IMR-90 (cell line): ENCODE data around the gene GNAT1. TPM values are rescaled to one million over a fixed set of nuclear protein-coding genes. Genes with fewer than 3 reads are reported as not detected.

Experiments
- ATAC-seq: fragments of 200-7000 bp; cut with Tn5 transposase; 2 replicates; pipeline ENCODE4 v1.9.1; 2020; ENCODE audit warnings: low read depth, mild to moderate bottlenecking, moderate library complexity
- BruUV-seq: library from RNA; stranded (reverse); fragments of 400-500 nt; replicated peaks from 2 replicates; lab custom pipeline; 2021; lab: Mats Ljungman, UMichigan
- CTCF ChIA-PET: fragments of 300-600 bp; formaldehyde crosslinking; extraction: SDS; loops from one replicate; lab custom pipeline; 2021; ENCODE audit warnings: antibody characterized with exemption; lab: Yijun Ruan, JAX
- POLR2A ChIA-PET: fragments of 300-600 bp; sonication (Branson Sonifier 250); formaldehyde crosslinking; loops from one replicate; lab custom pipeline; 2022; ENCODE audit warnings: antibody characterized with exemption; ENCODE audit not compliant: unreplicated experiment; lab: Charles Lee
- DNase-seq: peaks from one replicate; pipeline ENCODE4 v3.0.0; 2013
- H2AFZ ChIP-seq: replicated peaks from 2 replicates; pipeline ENCODE3; 2013; ENCODE audit warnings: low read length, mild to moderate bottlenecking; ENCODE audit not compliant: poor library complexity
- H2AK5ac ChIP-seq: 2 replicates; pipeline ENCODE4 v1.6.1; 2013; ENCODE audit warnings: low read depth, low read length, inconsistent platforms
- H2AK9ac ChIP-seq: replicated peaks from 2 replicates; pipeline ENCODE3; 2013; ENCODE audit warnings: mild to moderate bottlenecking, low read depth, low read length, moderate library complexity; ENCODE audit not compliant: poor library complexity
- H2BK120ac ChIP-seq: 2 replicates; pipeline ENCODE4 v1.6.1; 2013; ENCODE audit warnings: low read depth, low read length, inconsistent platforms
- H2BK15ac ChIP-seq: 3 replicates; pipeline ENCODE4 v1.6.1; 2013; ENCODE audit warnings: low read depth, low read length, inconsistent platforms
- H2BK20ac ChIP-seq: 2 replicates; pipeline ENCODE4 v1.6.1; 2013; ENCODE audit warnings: low read depth, mild to moderate bottlenecking, inconsistent platforms, low read length, moderate library complexity
- H2BK5ac ChIP-seq: 2 replicates; pipeline ENCODE4 v1.6.1; 2013; ENCODE audit warnings: mild to moderate bottlenecking, low read depth, low read length, inconsistent platforms; ENCODE audit not compliant: poor library complexity, severe bottlenecking
- H3K14ac ChIP-seq: replicated peaks from 2 replicates; pipeline ENCODE4 v1.6.1; 2013; ENCODE audit warnings: low read depth, low read length, inconsistent platforms
- H3K18ac ChIP-seq: 2 replicates; pipeline ENCODE4 v1.6.1; 2013; ENCODE audit warnings: low read depth, low read length, control low read depth
- H3K23ac ChIP-seq: 2 replicates; pipeline ENCODE4 v1.6.1; 2013; ENCODE audit warnings: low read depth, low read length, inconsistent platforms
- H3K27ac ChIP-seq: 2 replicates; pipeline ENCODE4 v1.5.1; 2013; ENCODE audit warnings: mild to moderate bottlenecking, control low read depth, low read length; ENCODE audit not compliant: insufficient read depth
- H3K27me3 ChIP-seq: 2 replicates; pipeline ENCODE4 v1.6.1; 2013; ENCODE audit warnings: low read length; ENCODE audit not compliant: control insufficient read depth, insufficient read depth
- H3K36me3 ChIP-seq: 2 replicates; pipeline ENCODE4 v1.6.1; 2013; ENCODE audit warnings: low read length, mixed read lengths; ENCODE audit not compliant: control insufficient read depth, insufficient read depth
- H3K4ac ChIP-seq: 2 replicates; pipeline ENCODE4 v1.6.1; 2013; ENCODE audit warnings: low read depth, low read length, inconsistent platforms
- H3K4me1 ChIP-seq: 2 replicates; pipeline ENCODE4 v1.6.1; 2013; ENCODE audit warnings: low read length, mixed read lengths; ENCODE audit not compliant: control insufficient read depth, insufficient read depth
- H3K4me2 ChIP-seq: 2 replicates; pipeline ENCODE4 v1.6.1; 2013; ENCODE audit warnings: low read depth, mild to moderate bottlenecking, control low read depth, low read length, moderate library complexity
- H3K4me3 ChIP-seq: 2 replicates; pipeline ENCODE4 v1.5.1; 2013; ENCODE audit warnings: low read depth, mild to moderate bottlenecking, control low read depth, low read length, moderate library complexity; ENCODE audit not compliant: insufficient read depth
- H3K56ac ChIP-seq: 2 replicates; pipeline ENCODE4 v1.6.1; 2013; ENCODE audit warnings: low read length, inconsistent platforms; ENCODE audit not compliant: insufficient read depth; ENCODE audit errors: extremely low read depth
- H3K79me1 ChIP-seq, 2 experiments: 2 replicates each; pipeline ENCODE4 v1.6.1; 2013; ENCODE audit warnings: low read length in 2 of 2, inconsistent platforms in 1 of 2, low read depth in 1 of 2
- H3K9ac ChIP-seq: 2 replicates; pipeline ENCODE4 v1.6.1; 2013; ENCODE audit warnings: low read depth, low read length, control low read depth
- H3K9me1 ChIP-seq: 2 replicates; pipeline ENCODE4 v1.6.1; 2013; ENCODE audit warnings: low read length, inconsistent platforms; ENCODE audit not compliant: insufficient read depth
- H3K9me3 ChIP-seq: 2 replicates; pipeline ENCODE4 v1.6.1; 2013; ENCODE audit warnings: low read length; ENCODE audit not compliant: control insufficient read depth, insufficient read depth
- H4K20me1 ChIP-seq: 2 replicates; pipeline ENCODE4 v1.6.1; 2013; ENCODE audit warnings: low read length, inconsistent platforms; ENCODE audit not compliant: insufficient read depth
- H4K5ac ChIP-seq: 2 replicates; pipeline ENCODE4 v1.6.1; 2013; ENCODE audit warnings: mild to moderate bottlenecking, low read depth, low read length, control low read depth
- H4K8ac ChIP-seq, 2 experiments: 2 replicates each; pipeline ENCODE4 v1.6.1; 2013; ENCODE audit warnings: low read depth in 2 of 2, low read length in 2 of 2, control low read depth in 1 of 2, inconsistent platforms in 1 of 2
- H4K91ac ChIP-seq: 2 replicates; pipeline ENCODE4 v1.6.1; 2013; ENCODE audit warnings: low read depth, low read length, inconsistent platforms; ENCODE audit not compliant: insufficient read depth
- BHLHE40 ChIP-seq: fragments of 150-350 bp; IDR thresholded peaks from 2 replicates; pipeline ENCODE4 v1.6.1; 2016; ENCODE audit warnings: mild to moderate bottlenecking, low read depth, low read length
- CHD1 ChIP-seq: IDR thresholded peaks from 2 replicates; pipeline ENCODE4 v1.6.1; 2012; ENCODE audit warnings: low read depth, low read length, improper control_type of control experiment
- CTCF ChIP-seq: conservative IDR thresholded peaks from 2 replicates; pipeline ENCODE4 v1.5.1; 2012; ENCODE audit warnings: mild to moderate bottlenecking, low read depth, low read length, improper control_type of control experiment
- MAZ ChIP-seq: IDR thresholded peaks from 2 replicates; pipeline ENCODE4 v1.6.1; 2012; ENCODE audit warnings: low read depth, mild to moderate bottlenecking, low read length, improper control_type of control experiment, moderate library complexity, borderline replicate concordance
- RCOR1 ChIP-seq: IDR thresholded peaks from 2 replicates; pipeline ENCODE4 v1.6.1; 2012; ENCODE audit warnings: mild to moderate bottlenecking, low read length, improper control_type of control experiment; ENCODE audit not compliant: insufficient replicate concordance
- RFX5 ChIP-seq: IDR thresholded peaks from 2 replicates; pipeline ENCODE4 v1.8.0; 2012; ENCODE audit warnings: low read depth, mild to moderate bottlenecking, low read length, moderate library complexity
- WGBS, 2 experiments: methylation state at CpG; one replicate each; pipeline versions ENCODE4 v1.1.5 to v1.1.7; 2013; ENCODE audit warnings: missing lambda C conversion rate in 2 of 2; ENCODE audit not compliant: insufficient read length in 1 of 2; ENCODE audit errors: extremely low coverage in 2 of 2; 5-methylcytosine and 5-hydroxymethylcytosine counted together
- dilution Hi-C: fragments of 300-500 bp; cut with HindIII; formaldehyde crosslinking; loops from one replicate; pipeline ENCODE4 v1.14.3; 2018; ENCODE audit warnings: low sequenced_read_pairs; ENCODE audit not compliant: unreplicated experiment
- in situ Hi-C: fragments of 300-500 bp; cut with MboI; formaldehyde crosslinking; loops from 3 replicates; pipeline ENCODE4 v1.14.3; 2019; ENCODE audit warnings: low sequenced_read_pairs, inconsistent platforms, mixed read lengths
- intact Hi-C: fragments of 100-400 bp; cut with micrococcal nuclease; formaldehyde crosslinking; loops from 2 replicates; pipeline ENCODE4 v1.10.0; 2022
- polyA plus RNA-seq, 3 experiments: library from polyadenylated mRNA; depleted of rRNA; stranded (reverse); fragments of >200 nt; gene quantifications; 2 replicates each; pipeline ENCODE4 v1.2.3, GENCODE V29; 2012; ENCODE audit warnings: low replicate concordance in 1 of 3
- total RNA-seq: library from RNA; depleted of rRNA; stranded (reverse); fragments of >200 nt; gene quantifications from 2 replicates; pipeline ENCODE4 v1.2.3, GENCODE V29; 2012

GNAT1 gene
- total and polyA plus RNA-seq, 2 of the 4 experiments (the other 2 are of a cell fraction) = not detected

DNA sequence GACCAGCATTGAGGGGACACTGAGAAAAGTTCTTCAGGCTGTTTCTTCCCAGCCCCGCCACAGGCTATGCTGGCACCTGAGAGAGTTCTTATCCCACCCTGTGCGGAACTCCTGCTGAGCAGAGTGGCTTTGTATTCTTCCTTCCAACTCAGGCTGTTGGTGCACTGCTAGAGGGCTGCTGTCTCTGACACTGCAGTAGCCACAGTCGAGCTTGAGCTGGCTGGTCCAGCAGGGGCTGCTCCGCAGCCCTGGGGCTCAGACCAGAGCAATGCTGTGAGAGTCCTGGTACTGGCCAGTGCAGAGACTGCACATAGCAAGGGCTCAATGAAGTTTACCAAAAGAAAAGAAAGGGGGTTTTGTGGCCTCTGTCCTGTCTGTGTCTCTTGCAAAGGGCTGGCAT lies 48.2 kb downstream of the GNAT1 start:
- WGBS, 2 experiments = 40% methylated on average over 1 of the region's 4 CpGs; no CpG with 5 or more reads in 1 of the 2 experiments
- dilution Hi-C loops (no loop called here), in situ Hi-C loops (no loop called here), intact Hi-C loops (no loop called here)
- H3K56ac ChIP-seq = no peak overlapping the region
- no peak overlapping the region for H3K4me2 ChIP-seq
- peaks cover 35% of the 10 kb centered on the region for H3K4me1 ChIP-seq
- peaks cover 80% of the 10 kb centered on the region for H4K20me1 ChIP-seq
- no peak overlapping the region for H4K91ac ChIP-seq
- CTCF ChIA-PET = no interaction called here
- H3K18ac ChIP-seq = no peak overlapping the region
- H2AFZ ChIP-seq = no peak overlapping the region
- H2BK5ac ChIP-seq = no peak overlapping the region
- 0 out of 2 replicates have a peak overlapping the region, but pooled peaks have one; percentile 11 for H3K9ac ChIP-seq
- H3K79me1 ChIP-seq = peaks cover 0 to 61% of the 10 kb centered on the region in 2 experiments; a peak in 2 of 4 replicates
- H3K36me3 ChIP-seq = peaks cover 21% of the 10 kb centered on the region
- H2BK120ac ChIP-seq = no peak overlapping the region
- no peak overlapping the region for H2BK20ac ChIP-seq
- no peak for ATAC-seq
- H4K8ac ChIP-seq = no peak overlapping the region; a peak in 1 of 4 replicates
- no peak for DNase-seq
- peak overlapping the region; percentile 8; the same call in 1 of the 2 replicates for H2AK5ac ChIP-seq
- no peak overlapping the region for H2AK9ac ChIP-seq
- H3K23ac ChIP-seq = 0 out of 2 replicates have a peak overlapping the region, but pooled peaks have one; percentile 20
- no peak overlapping the region for H3K4ac ChIP-seq
- BruUV-seq = no TSS peak
- H2BK15ac ChIP-seq = no peak overlapping the region
- H3K27me3 ChIP-seq = no peaks in the 10 kb centered on the region
- H4K5ac ChIP-seq = no peak overlapping the region
- TF ChIP-seq BHLHE40 (no peak), RCOR1 (no peak), MAZ (no peak), CHD1 (no peak), CTCF (no peak), RFX5 (no peak)
- no peak overlapping the region for H3K14ac ChIP-seq
- POLR2A ChIA-PET = no interaction called here
- no peaks in the 10 kb centered on the region for H3K9me3 ChIP-seq
- H3K4me3 ChIP-seq = no peak overlapping the region
- peaks cover 10% of the 10 kb centered on the region for H3K9me1 ChIP-seq
- no peak overlapping the region for H3K27ac ChIP-seq
